PC-3 (cell line): ENCODE data around the gene NRSN2. TPM values are rescaled to one million over a fixed set of nuclear protein-coding genes. Genes with fewer than 3 reads are reported as not detected.
A peak's percentile ranks its signal among the peaks of the same experiment; 100 is the strongest.

ENCODE experiments used
- ATAC-seq: fragments of 200-7000 bp; cut with Tn5 transposase; 2 replicates; pipeline ENCODE4 v1.9.1; 2020; ENCODE audit warnings: mild to moderate bottlenecking, moderate library complexity
- Bru-seq: library from RNA; stranded (reverse); fragments of 400-500 nt; gene quantifications from one replicate; lab custom pipeline; 2021; lab: Mats Ljungman, UMichigan
- BruChase-seq, 2 experiments: library from RNA; stranded (reverse); fragments of 400-500 nt; gene quantifications; one replicate each; lab custom pipeline; 2021; lab: Mats Ljungman, UMichigan
- BruUV-seq: library from RNA; stranded (reverse); fragments of 400-500 nt; replicated peaks from 2 replicates; lab custom pipeline; 2021; lab: Mats Ljungman, UMichigan
- CTCF ChIA-PET: fragments of 300-600 bp; sonication (Branson Sonifier 250); formaldehyde crosslinking; loops from one replicate; lab custom pipeline; 2022; ENCODE audit warnings: antibody characterized with exemption; lab: Charles Lee
- POLR2A ChIA-PET: fragments of 300-600 bp; sonication (Branson Sonifier 250); formaldehyde crosslinking; loops from one replicate; lab custom pipeline; 2022; ENCODE audit warnings: antibody characterized with exemption; ENCODE audit not compliant: unreplicated experiment; lab: Charles Lee
- DNase-seq: peaks from one replicate; pipeline ENCODE4 v3.0.0-alpha.2; 2015
- H2AFZ ChIP-seq: fragments of 300-600 bp; sonication (generic); 2 replicates; pipeline ENCODE4 v1.6.0; 2016; ENCODE audit warnings: antibody characterized with exemption, low read length
- H3F3A ChIP-seq: fragments of 300-600 bp; sonication (generic); one replicate; pipeline ENCODE4 v1.6.0; 2017; ENCODE audit warnings: antibody characterized with exemption, low read length, control low read depth, mild to moderate bottlenecking; ENCODE audit not compliant: unreplicated experiment
- H3K27ac ChIP-seq: fragments of 300-600 bp; sonication (generic); 2 replicates; pipeline ENCODE4 v1.5.1; 2016; ENCODE audit warnings: mild to moderate bottlenecking, low read length
- H3K27me3 ChIP-seq: fragments of 300-600 bp; sonication (generic); 2 replicates; pipeline ENCODE4 v1.6.1; 2016; ENCODE audit warnings: low read length, mixed read lengths
- H3K36me3 ChIP-seq: fragments of 300-600 bp; sonication (generic); 2 replicates; pipeline ENCODE4 v1.6.1; 2016; ENCODE audit warnings: low read depth, mixed run types, low read length, mixed read lengths
- H3K4me1 ChIP-seq: fragments of 300-600 bp; sonication (generic); 2 replicates; pipeline ENCODE4 v1.5.1; 2016; ENCODE audit warnings: low read length; ENCODE audit not compliant: insufficient read depth
- H3K4me2 ChIP-seq: fragments of 300-600 bp; sonication (generic); 2 replicates; pipeline ENCODE4 v1.6.0; 2016; ENCODE audit warnings: low read length
- H3K4me3 ChIP-seq: fragments of 300-600 bp; sonication (generic); 2 replicates; pipeline ENCODE4 v1.5.1; 2016; ENCODE audit warnings: mild to moderate bottlenecking, low read length, mixed read lengths
- H3K79me2 ChIP-seq: fragments of 300-600 bp; sonication (generic); 2 replicates; pipeline ENCODE4 v1.6.1; 2017; ENCODE audit warnings: low read length, mixed read lengths
- H3K9ac ChIP-seq: fragments of 300-600 bp; sonication (generic); 2 replicates; pipeline ENCODE4 v1.6.0; 2016; ENCODE audit warnings: mild to moderate bottlenecking, low read length
- H3K9me2 ChIP-seq: fragments of 300-600 bp; sonication (generic); replicated peaks from 2 replicates; pipeline ENCODE4 v1.6.1; 2016; ENCODE audit warnings: mixed run types, low read length, mixed read lengths
- H3K9me3 ChIP-seq: fragments of 300-600 bp; sonication (generic); 2 replicates; pipeline ENCODE4 v1.6.1; 2016; ENCODE audit warnings: low read length, mixed read lengths
- H4K20me1 ChIP-seq: fragments of 300-600 bp; sonication (generic); 2 replicates; pipeline ENCODE4 v1.6.1; 2016; ENCODE audit warnings: low read length, mixed read lengths
- CTCF ChIP-seq: fragments of 300-600 bp; sonication (generic); conservative IDR thresholded peaks from 2 replicates; pipeline ENCODE4 v1.5.1; 2017; ENCODE audit warnings: antibody characterized with exemption, low read depth, mild to moderate bottlenecking, low read length
- EZH2 ChIP-seq: fragments of 300-600 bp; sonication (generic); IDR thresholded peaks from one replicate; pipeline ENCODE4 v1.6.1; 2017; ENCODE audit warnings: antibody characterized with exemption, mild to moderate bottlenecking, low read length; ENCODE audit not compliant: unreplicated experiment
- EZH2phosphoT487 ChIP-seq: fragments of 300-600 bp; sonication (generic); IDR thresholded peaks from 2 replicates; pipeline ENCODE4 v1.6.1; 2018; ENCODE audit warnings: mild to moderate bottlenecking, antibody characterized with exemption, low read length, borderline replicate concordance
- intact Hi-C: fragments of 100-400 bp; cut with micrococcal nuclease; formaldehyde crosslinking; loops from 2 replicates; pipeline ENCODE4 v1.9.0; 2023
- long read RNA-seq: library from polyadenylated mRNA; unstranded; transcript quantifications from one replicate; pipeline ENCODE4 v2.0.0, GENCODE V29; 2021; ENCODE audit not compliant: unreplicated experiment
- total RNA-seq: library from RNA; depleted of rRNA; stranded (reverse); fragments of >200 nt; gene quantifications from 2 replicates; pipeline ENCODE4 v1.2.3, GENCODE V29; 2014; rRNA removed

Gene NRSN2
- total RNA-seq (50.7 and 55.7 TPM in 2 replicates), Bru-seq, nascent RNA (percentile 80 among the genes with signal in this experiment), BruChase-seq, experiment 1, labeled RNA remaining after a 6-hour chase (percentile 79 among the genes with signal in this experiment), BruChase-seq, experiment 2, labeled RNA remaining after a 2-hour chase (percentile 70 among the genes with signal in this experiment)
- long read RNA-seq, transcript NRSN2-202 (4 exons, 2,088 nt): major isoform, 27 of 82 reads
- long read RNA-seq, partial matches to known transcripts: 4 of 82 reads
- long read RNA-seq, other reads (novel, unspliced or antisense): 45 of 82 reads

- peak; percentile 72 for ATAC-seq
- Histone ChIP-seq H3K27me3 (no peaks in the 10 kb centered on the region), H3K4me3 (peak within 1 kb of the TSS; percentile 79), H2AFZ (peak within 1 kb of the TSS; percentile 91), H3K9me3 (peaks cover 8% of the 10 kb centered on the region), H3K9me2 (no peaks in the 10 kb centered on the region), H3K4me2 (peak within 1 kb of the TSS; percentile 92), H3K79me2 (peaks cover 11% of the 10 kb centered on the region; the same call in 1 of the 2 replicates), H3K9ac (peak within 1 kb of the TSS; percentile 72), H3K36me3 (peaks cover 11% of the 10 kb centered on the region; the same call in 1 of the 2 replicates), H3K27ac (peak within 1 kb of the TSS; percentile 81), H3K4me1 (peaks cover 12% of the 10 kb centered on the region), H3F3A (no peaks in the 10 kb centered on the region), H4K20me1 (no peaks in the 10 kb centered on the region)
- intact Hi-C loops: no loop called here
- CTCF ChIA-PET: interaction anchor here (0.8 to 1.0 kb wide), 2 partner anchors 25 to 85 kb away, joined by 3 read pairs; no protein-coding TSS in a partner anchor
- no peak for TF ChIP-seq EZH2
- no peak for TF ChIP-seq EZH2phosphoT487
- POLR2A ChIA-PET: interaction anchor here (0.5 to 1.0 kb wide), 3 partner anchors 24 to 66 kb away, joined by 4 to 5 read pairs (median 5); no protein-coding TSS in a partner anchor
- BruUV-seq: no TSS peak
- DNase-seq: peak; percentile 65
Measured at GRCh38 chr20:346640-347316, at the start of gene NRSN2. Gene NRSN2 (plus strand): TSS chr20:347111. CDS start chr20:349644, 2,533 bp downstream.

- peaks cover 49% of the 10 kb centered on the region for H3K79me2 ChIP-seq
- peak; percentile 48 for ATAC-seq
- H3K36me3 ChIP-seq: no peaks in the 10 kb centered on the region
- H3K27me3 ChIP-seq: no peaks in the 10 kb centered on the region
- no peak for TF ChIP-seq EZH2phosphoT487
- TF ChIP-seq CTCF: no peak
- TF ChIP-seq EZH2: no peak
- H3K9ac ChIP-seq: peak overlapping the region; percentile 96
- peaks cover 29% of the 10 kb centered on the region for H3K4me1 ChIP-seq
- intact Hi-C loops: loop anchor here (1.0 kb wide), 1 partner anchor 26 kb away; no protein-coding TSS in a partner anchor
- peak overlapping the region; percentile 78 for H2AFZ ChIP-seq
- CTCF ChIA-PET: no interaction called here
- H3K9me3 ChIP-seq: no peaks in the 10 kb centered on the region
- peak overlapping the region; percentile 75 for H3K27ac ChIP-seq
- H3K4me2 ChIP-seq: peak overlapping the region; percentile 93
- no peaks in the 10 kb centered on the region for H3K9me2 ChIP-seq
- DNase-seq: peak; percentile 66
- TSS peak; percentile 33 for BruUV-seq
- POLR2A ChIA-PET: interaction anchor here (0.6 to 1.0 kb wide), 4 partner anchors 12 to 72 kb away, joined by 3 to 44 read pairs (median 4); partner anchors contain the start of gene SOX12
- H4K20me1 ChIP-seq: peaks cover 32% of the 10 kb centered on the region
- H3K4me3 ChIP-seq: peak overlapping the region; percentile 80
- H3F3A ChIP-seq: no peaks in the 10 kb centered on the region
Measured at GRCh38 chr20:297925-298775, 48.8 kb upstream of the NRSN2 start.
